K562 (cell line): ENCODE data around the gene RGS9. TPM values are rescaled to one million over a fixed set of nuclear protein-coding genes. Genes with fewer than 3 reads are reported as not detected.

ENCODE experiments used
- ATAC-seq: fragments of 200-7000 bp; cut with Tn5 transposase; 3 replicates; pipeline ENCODE4 v1.9.1; 2020; ENCODE audit warnings: moderate library complexity
- BruUV-seq: library from RNA; stranded (reverse); fragments of 400-500 nt; replicated peaks from 2 replicates; lab custom pipeline; 2021; lab: Mats Ljungman, UMichigan
- CTCF ChIA-PET: fragments of 300-600 bp; formaldehyde crosslinking; extraction: SDS; loops from one replicate; lab custom pipeline; 2021; ENCODE audit warnings: low intra/inter-chr PET ratio; lab: Yijun Ruan, JAX
- POLR2A ChIA-PET: fragments of 300-600, 350-650 bp; sonication (Branson Sonifier 250); formaldehyde crosslinking; extraction: SDS; loops from one replicate; lab custom pipeline; 2021; ENCODE audit warnings: antibody characterized with exemption, inconsistent platforms; lab: Yijun Ruan, JAX
- DNase-seq, 4 experiments: peaks; one replicate each; pipeline versions ENCODE4 v3.0.0 to v3.0.0-alpha.2; 2011 to 2018; ENCODE audit warnings: low spot score in 3 of 4, mixed read lengths in 3 of 4; ENCODE audit errors: extremely low read depth in 1 of 4
- FAIRE-seq: peaks from 2 replicates; lab custom pipeline; 2011; peaks lifted over from hg19 to GRCh38; lab: Jason Lieb, UNC
- H2AFZ ChIP-seq: 2 replicates; pipeline ENCODE4 v1.6.0; 2011; ENCODE audit warnings: low read depth, low read length, control low read depth, inconsistent platforms
- H3K27ac ChIP-seq: fragments of 200-600 bp; 3 replicates; pipeline ENCODE4 v1.8.0; 2011; ENCODE audit warnings: low read depth, mild to moderate bottlenecking, control low read depth, inconsistent platforms, low read length, moderate library complexity, mixed read lengths; ENCODE audit errors: extremely low read depth
- H3K27me3 ChIP-seq, 2 experiments: fragments of 300-600 bp in 1 of 2; 2 replicates in 1 of 2; 3 replicates in 1 of 2; pipeline versions ENCODE4 v1.6.0 to v1.8.0; 2011; ENCODE audit warnings: inconsistent platforms in 2 of 2, low read length in 2 of 2, mild to moderate bottlenecking in 1 of 2, mixed read lengths in 1 of 2, moderate library complexity in 1 of 2; ENCODE audit not compliant: control insufficient read depth in 2 of 2, insufficient read depth in 2 of 2
- H3K36me3 ChIP-seq: fragments of 300-600 bp; 3 replicates; pipeline ENCODE4 v1.8.0; 2011; ENCODE audit warnings: mild to moderate bottlenecking, low read length, inconsistent platforms; ENCODE audit not compliant: control insufficient read depth, insufficient read depth
- H3K4me1 ChIP-seq, 2 experiments: fragments of 200-600 bp in 1 of 2; replicated peaks in 1 of 2; 2 replicates in 1 of 2; 3 replicates in 1 of 2; pipeline versions ENCODE4 v1.5.1 to v1.8.0; 2011; ENCODE audit warnings: inconsistent platforms in 2 of 2, low read length in 2 of 2, mild to moderate bottlenecking in 1 of 2, mixed read lengths in 1 of 2, moderate library complexity in 1 of 2; ENCODE audit not compliant: control insufficient read depth in 2 of 2, insufficient read depth in 2 of 2
- H3K4me2 ChIP-seq: 2 replicates; pipeline ENCODE4 v1.6.1; 2011; ENCODE audit warnings: low read length, control low read depth, inconsistent platforms, mixed read lengths; ENCODE audit not compliant: insufficient read depth
- H3K4me3 ChIP-seq: fragments of 200-600 bp; sonication (generic), shearing (Covaris generic); 2 replicates; pipeline ENCODE4 v1.5.1; 2016; ENCODE audit warnings: control low read depth, inconsistent platforms
- H3K79me2 ChIP-seq: fragments of 200-600 bp; 3 replicates; pipeline ENCODE4 v1.8.0; 2011; ENCODE audit warnings: low read length, inconsistent platforms; ENCODE audit not compliant: control insufficient read depth, insufficient read depth
- H3K9ac ChIP-seq, 2 experiments: 2 replicates each; pipeline versions ENCODE4 v1.6.0 to v1.6.1; 2011; ENCODE audit warnings: low read depth in 2 of 2, low read length in 2 of 2, control low read depth in 1 of 2, inconsistent platforms in 1 of 2, mild to moderate bottlenecking in 1 of 2, mixed read lengths in 1 of 2; ENCODE audit not compliant: insufficient read depth in 1 of 2
- H3K9me1 ChIP-seq: one replicate; pipeline ENCODE4 v1.6.0; 2011; ENCODE audit warnings: inconsistent platforms, mild to moderate bottlenecking, low read length, moderate library complexity; ENCODE audit not compliant: control insufficient read depth, insufficient read depth
- H3K9me3 ChIP-seq: replicated peaks from 2 replicates; pipeline ENCODE4 v1.5.1; 2011; ENCODE audit warnings: low read depth, low read length, inconsistent platforms; ENCODE audit not compliant: control insufficient read depth, insufficient read depth
- H4K20me1 ChIP-seq: replicated peaks from 2 replicates; pipeline ENCODE4 v1.6.1; 2011; ENCODE audit warnings: low read length, inconsistent platforms, mixed read lengths; ENCODE audit not compliant: control insufficient read depth, insufficient read depth
- DEAF1 ChIP-seq: fragments of 450-650 bp; formaldehyde crosslinking; IDR thresholded peaks from 2 replicates; pipeline ENCODE4 v1.4.0; 2020; ENCODE audit warnings: mild to moderate bottlenecking, moderate library complexity
- EP400 ChIP-seq: fragments of 450-650 bp; IDR thresholded peaks from 2 replicates; pipeline ENCODE4 v1.6.1; 2017; ENCODE audit warnings: antibody characterized with exemption, mild to moderate bottlenecking, moderate library complexity
- GMEB1 ChIP-seq: fragments of 250-450 bp; sonication (Bioruptor Pico); IDR thresholded peaks from 2 replicates; pipeline ENCODE4 v1.4.0; 2020; ENCODE audit warnings: mild to moderate bottlenecking
- MCM2 ChIP-seq: fragments of 450-650 bp; IDR thresholded peaks from 2 replicates; pipeline ENCODE4 v1.6.1; 2017; ENCODE audit warnings: low read depth, mild to moderate bottlenecking
- RAD21 ChIP-seq, 2 experiments: fragments of 250-450 bp in 1 of 2; fragments of 450-650 bp in 1 of 2; sonication (Bioruptor Pico) in 1 of 2; formaldehyde crosslinking in 1 of 2; IDR thresholded peaks in 1 of 2; conservative IDR thresholded peaks in 1 of 2; 2 replicates each; pipeline versions ENCODE4 v1.4.0 to v1.8.0; 2020 to 2022; ENCODE audit warnings: mild to moderate bottlenecking in 2 of 2, moderate library complexity in 1 of 2
- REST ChIP-seq, 2 experiments: fragments of 450-650 bp; formaldehyde crosslinking in 1 of 2; IDR thresholded peaks; 2 replicates each; pipeline versions ENCODE4 v1.4.0 to v1.6.1; 2014 to 2020; ENCODE audit warnings: mild to moderate bottlenecking in 2 of 2, borderline replicate concordance in 1 of 2, low read depth in 1 of 2
- SMC3 ChIP-seq: conservative IDR thresholded peaks from 2 replicates; pipeline ENCODE4 v1.6.1; 2011; ENCODE audit warnings: low read depth, low read length, improper control_type of control experiment; ENCODE audit not compliant: insufficient read depth
- SNIP1 ChIP-seq: fragments of 450-650 bp; IDR thresholded peaks from 2 replicates; pipeline ENCODE4 v1.7.1; 2017; ENCODE audit warnings: low read depth, mild to moderate bottlenecking
- STAG1 ChIP-seq: sonication (generic); formaldehyde crosslinking; IDR thresholded peaks from 2 replicates; pipeline ENCODE4 v1.5.0; 2020; ENCODE audit warnings: missing genetic modification reagents, borderline replicate concordance
- WGBS: fragments of 100-300 bp; shearing (Covaris generic); methylation state at CpG from one replicate; pipeline ENCODE4 v1.1.6; 2016; ENCODE audit warnings: low coverage, mixed read lengths; ENCODE audit not compliant: insufficient coverage; ENCODE audit errors: missing lambda C conversion rate; 5-methylcytosine and 5-hydroxymethylcytosine counted together
- in situ Hi-C: fragments of 300-500 bp; cut with MboI; formaldehyde crosslinking; loops from 4 replicates; pipeline ENCODE4 v1.15.0; 2018; ENCODE audit warnings: inconsistent platforms, mixed read lengths
- intact Hi-C: fragments of 100-400 bp; cut with micrococcal nuclease; formaldehyde crosslinking; loops from 2 replicates; pipeline ENCODE4 v1.14.2; 2022
- polyA plus RNA-seq, 8 experiments: library from polyadenylated mRNA; depleted of rRNA in 4 of 8; stranded (reverse) in 5 of 8; unstranded in 3 of 8; fragments of >200 nt; fragmentation: Nextera tagmentation in 2 of 8; fragmentation: Illumina TruSeq in 1 of 8; extraction: Ambion mirVana in 2 of 8; extraction: Trizol in 1 of 8; gene quantifications; 2 replicates each; pipeline versions ENCODE4 v1.2.1 to v1.2.3, GENCODE V29; 2011 to 2014; ENCODE audit warnings: inconsistent platforms in 1 of 8, missing spikeins in 1 of 8
- total RNA-seq, 7 experiments: library from RNA; depleted of rRNA in 6 of 7; stranded (reverse); fragments of >200 nt in 6 of 7; fragmentation: Illumina TruSeq in 2 of 7; extraction: Trizol in 2 of 7; gene quantifications; 2 replicates each; pipeline versions ENCODE4 v1.2.1 to v1.2.3, GENCODE V29; 2011 to 2021; ENCODE audit warnings: low replicate concordance in 1 of 7

The RGS9 gene
- total and polyA plus RNA-seq, 9 of the 15 experiments (the other 6 are each of a cell fraction or from before 2014, with no cell fraction given), result 0.18 to 1.4 (median 0.55) TPM

GRCh38 chr17:65194670-65195334, 57.6 kb downstream of the RGS9 start:
- Histone ChIP-seq H2AFZ (no peak overlapping the region), H3K4me3 (no peak overlapping the region), H3K79me2 (no peaks in the 10 kb centered on the region), H3K27me3 (no peaks in the 10 kb centered on the region), H4K20me1 (no peaks in the 10 kb centered on the region), H3K27ac (no peak overlapping the region), H3K4me1 (no peaks in the 10 kb centered on the region), H3K9me3 (no peaks in the 10 kb centered on the region), H3K9ac (no peak overlapping the region), H3K4me2 (no peak overlapping the region), H3K36me3 (no peaks in the 10 kb centered on the region), H3K9me1 (no peaks in the 10 kb centered on the region)
- ATAC-seq, result peak; percentile 89
- FAIRE-seq, result peak; percentile 29
- intact Hi-C loops, result loop anchor here (5.0 to 10.0 kb wide), 3 partner anchors 93 to 890 kb away; no protein-coding TSS in a partner anchor
- BruUV-seq, result no TSS peak
- peak in 2 of 4 experiments; percentile 38 to 54 for DNase-seq
- ChIA-PET POLR2A (no interaction called here), CTCF (interaction anchor here (1.7 kb wide), 1 partner anchor 418 kb away, joined by 5 read pairs; no protein-coding TSS in a partner anchor)
- WGBS, result 50% methylated on average over 9 of the region's 9 CpGs
- in situ Hi-C loops, result loop anchor here (10.0 kb wide), 1 partner anchor 230 kb away; no protein-coding TSS in a partner anchor
- TF ChIP-seq RAD21 (CRISPR knock-in tag; conservative IDR thresholded peaks at IDR 0.05 in 1 of 2, IDR thresholded peaks at IDR 0.05 in 1 of 2) (peak; percentile 46 to 83), SNIP1 (no peak), STAG1 (peak; percentile 47; the same call in 1 of the 2 replicates), EP400 (no peak), MCM2 (no peak), GMEB1 (CRISPR knock-in tag) (no peak), SMC3 (0 out of 2 replicates have a peak, but pooled peaks have one; percentile 19), DEAF1 (CRISPR knock-in tag) (peak; percentile 44; the same call in 1 of the 2 replicates), REST (IDR thresholded peaks at IDR 0.05; ENCODE audit: borderline replicate concordance) (peak; percentile 65; the same call in 1 of the 2 replicates), REST (CRISPR knock-in tag; IDR thresholded peaks at IDR 0.05; ENCODE audit: low read depth) (no peak)
